GM12872 (cell line): ENCODE data around the gene RXFP4.

ENCODE experiments used
- TF ChIP-seq, protein P1 (sequence below): IDR thresholded peaks from 3 replicates; pipeline ENCODE4 v1.5.1; 2011; ENCODE audit warnings: low read depth, mild to moderate bottlenecking, low read length, moderate library complexity; ENCODE audit not compliant: insufficient read depth

The RXFP4 gene

DNA sequence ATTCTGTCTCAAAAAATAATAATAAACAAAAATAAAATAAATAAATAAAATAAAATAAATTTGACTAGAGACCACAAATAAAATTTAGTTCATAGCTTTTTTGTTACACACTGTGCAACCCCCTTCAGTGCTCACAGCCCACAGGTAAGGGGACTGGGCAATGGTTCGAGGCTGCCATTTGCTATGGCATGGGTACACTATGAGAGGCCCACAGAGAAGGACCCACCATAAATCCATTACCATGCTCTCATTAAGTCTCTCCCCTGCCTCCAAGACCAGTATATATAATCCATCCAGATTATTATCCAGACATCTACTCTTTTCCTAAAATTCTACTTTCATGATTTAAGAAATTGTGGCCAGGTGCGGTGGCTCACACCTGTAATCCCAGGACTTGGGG, 21.6 kb upstream of the RXFP4 start:
- TF ChIP-seq, protein P1, sequence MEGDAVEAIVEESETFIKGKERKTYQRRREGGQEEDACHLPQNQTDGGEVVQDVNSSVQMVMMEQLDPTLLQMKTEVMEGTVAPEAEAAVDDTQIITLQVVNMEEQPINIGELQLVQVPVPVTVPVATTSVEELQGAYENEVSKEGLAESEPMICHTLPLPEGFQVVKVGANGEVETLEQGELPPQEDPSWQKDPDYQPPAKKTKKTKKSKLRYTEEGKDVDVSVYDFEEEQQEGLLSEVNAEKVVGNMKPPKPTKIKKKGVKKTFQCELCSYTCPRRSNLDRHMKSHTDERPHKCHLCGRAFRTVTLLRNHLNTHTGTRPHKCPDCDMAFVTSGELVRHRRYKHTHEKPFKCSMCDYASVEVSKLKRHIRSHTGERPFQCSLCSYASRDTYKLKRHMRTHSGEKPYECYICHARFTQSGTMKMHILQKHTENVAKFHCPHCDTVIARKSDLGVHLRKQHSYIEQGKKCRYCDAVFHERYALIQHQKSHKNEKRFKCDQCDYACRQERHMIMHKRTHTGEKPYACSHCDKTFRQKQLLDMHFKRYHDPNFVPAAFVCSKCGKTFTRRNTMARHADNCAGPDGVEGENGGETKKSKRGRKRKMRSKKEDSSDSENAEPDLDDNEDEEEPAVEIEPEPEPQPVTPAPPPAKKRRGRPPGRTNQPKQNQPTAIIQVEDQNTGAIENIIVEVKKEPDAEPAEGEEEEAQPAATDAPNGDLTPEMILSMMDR: no peak

DNA sequence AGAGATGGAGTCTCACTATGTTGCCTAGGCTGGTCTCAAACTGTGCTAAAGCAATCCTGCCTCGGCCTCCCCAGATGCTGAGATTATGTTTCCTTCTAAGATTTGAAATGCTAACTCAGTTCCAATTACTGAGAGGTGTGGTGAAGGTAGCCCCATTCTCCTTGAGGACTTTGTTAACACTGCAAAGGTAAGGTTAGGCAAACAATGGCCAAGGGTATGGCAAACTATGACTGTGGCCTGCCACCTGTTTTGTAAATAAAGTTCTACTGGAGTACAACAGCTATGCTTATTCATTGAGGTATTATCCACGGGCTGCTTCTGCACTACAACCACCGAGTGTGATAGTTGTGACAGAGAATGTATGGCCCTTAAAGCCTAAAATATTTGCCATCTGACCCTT, 20.7 kb upstream of the RXFP4 start:
- TF ChIP-seq, protein P1: no peak

DNA sequence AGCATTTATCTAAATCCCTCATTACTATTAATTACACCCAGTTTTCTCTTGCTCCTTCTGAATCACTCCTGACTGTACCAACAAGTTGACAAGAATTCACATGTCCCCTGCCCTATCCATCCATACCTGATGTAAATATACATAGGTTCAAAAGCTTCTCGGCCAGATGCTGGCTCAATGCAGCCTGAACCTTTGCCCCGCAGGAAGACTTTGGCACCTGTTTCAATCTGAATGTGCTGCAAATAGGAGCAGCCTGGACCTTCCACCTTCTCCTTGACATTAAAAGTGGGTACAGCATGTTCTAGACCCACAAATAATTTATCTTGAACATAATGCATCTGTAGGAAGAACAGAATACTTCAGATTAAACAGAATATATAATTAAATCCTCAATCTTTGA, 15.9 kb upstream of the RXFP4 start:
- TF ChIP-seq, protein P1: no peak

DNA sequence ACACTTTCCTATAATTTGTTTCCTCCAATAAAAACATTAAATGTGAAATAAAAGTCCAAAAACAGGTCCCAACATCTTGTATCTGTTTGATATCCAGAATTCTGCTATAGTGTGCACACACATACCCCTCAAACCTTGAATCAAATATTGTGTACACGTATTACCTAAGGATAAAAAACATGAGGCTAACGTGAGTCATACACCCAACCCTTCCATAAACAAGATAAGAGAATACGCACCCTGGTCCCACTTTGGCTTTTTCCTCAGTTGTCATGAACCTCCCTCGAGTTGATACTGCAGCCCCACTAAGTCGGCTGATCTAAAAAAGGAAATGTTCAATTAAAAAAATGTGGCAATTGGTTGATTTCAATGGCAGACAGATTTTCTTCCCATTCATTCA, 12.4 kb upstream of the RXFP4 start:
- TF ChIP-seq, protein P1: no peak

DNA sequence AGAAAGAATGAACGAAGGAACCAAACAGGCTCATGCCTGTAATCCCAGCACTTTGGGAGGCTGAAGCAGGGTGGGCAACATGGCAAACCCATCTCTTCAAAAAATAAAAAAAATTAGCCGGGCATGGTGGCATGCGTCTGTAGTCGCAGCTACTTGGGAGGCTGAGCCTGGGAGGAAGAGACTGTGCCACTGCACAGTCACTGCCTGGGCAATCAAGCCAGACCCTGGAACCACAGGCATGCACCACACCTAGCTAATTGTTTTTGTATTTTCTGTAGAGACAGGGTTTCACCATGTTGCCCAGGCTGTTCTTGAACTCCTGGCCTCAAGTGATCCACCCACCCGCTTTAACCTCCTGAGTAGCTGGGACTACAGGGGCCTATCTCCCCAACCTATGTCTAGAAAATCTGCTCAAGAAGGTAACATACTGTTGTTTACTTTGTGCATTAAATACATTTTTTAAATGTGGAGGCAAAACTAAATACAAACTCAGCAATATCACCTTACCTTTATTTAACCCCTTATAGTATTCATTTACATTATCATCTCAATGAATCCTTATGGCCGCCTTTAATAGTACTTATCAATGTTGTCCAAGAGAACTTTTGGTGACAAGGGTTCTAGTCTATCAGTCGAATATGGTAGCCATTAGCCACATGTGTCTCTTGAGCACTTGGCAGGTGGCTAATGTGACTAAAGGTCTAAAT, 10.0 kb upstream of the RXFP4 start:
- TF ChIP-seq, protein P1: no peak

DNA sequence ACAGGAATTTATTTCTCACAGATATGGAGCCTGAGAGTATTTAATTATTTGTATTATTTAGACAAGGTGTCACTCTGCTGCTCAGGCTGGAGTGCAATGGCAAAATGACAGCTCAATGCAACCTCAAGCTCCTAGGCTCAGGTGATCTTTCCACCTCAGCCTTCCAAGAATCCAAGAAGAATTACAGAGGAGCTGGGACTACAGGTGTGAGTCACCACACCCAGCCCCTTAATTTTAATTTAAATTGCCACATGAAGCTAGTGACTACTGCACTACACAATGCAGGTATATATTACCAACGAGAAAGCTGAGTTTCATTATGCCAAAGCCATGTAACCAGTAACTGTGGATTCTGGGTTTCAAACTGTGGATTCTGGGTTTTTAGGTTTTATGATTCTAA, 9.4 kb upstream of the RXFP4 start:
- TF ChIP-seq, protein P1: no peak

DNA sequence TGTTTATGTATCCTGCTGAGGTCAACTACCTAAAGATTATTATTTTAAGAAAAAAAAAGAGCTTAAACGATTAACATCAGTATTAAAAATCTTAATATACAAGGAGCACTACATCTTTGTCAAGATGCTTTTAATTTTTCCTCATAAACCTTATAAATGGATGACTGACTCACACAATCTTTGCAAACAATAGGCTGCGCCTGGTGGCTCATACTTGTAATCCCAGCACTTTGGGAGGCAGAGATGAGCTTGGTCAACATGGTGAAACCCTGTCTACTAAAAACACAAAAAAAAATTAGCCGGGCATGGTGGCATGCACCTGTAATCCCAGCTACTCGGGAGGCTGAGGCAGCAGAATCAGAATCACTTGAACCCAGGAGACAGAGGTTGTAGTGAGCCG, 9.0 kb upstream of the RXFP4 start:
- TF ChIP-seq, protein P1: no peak

DNA sequence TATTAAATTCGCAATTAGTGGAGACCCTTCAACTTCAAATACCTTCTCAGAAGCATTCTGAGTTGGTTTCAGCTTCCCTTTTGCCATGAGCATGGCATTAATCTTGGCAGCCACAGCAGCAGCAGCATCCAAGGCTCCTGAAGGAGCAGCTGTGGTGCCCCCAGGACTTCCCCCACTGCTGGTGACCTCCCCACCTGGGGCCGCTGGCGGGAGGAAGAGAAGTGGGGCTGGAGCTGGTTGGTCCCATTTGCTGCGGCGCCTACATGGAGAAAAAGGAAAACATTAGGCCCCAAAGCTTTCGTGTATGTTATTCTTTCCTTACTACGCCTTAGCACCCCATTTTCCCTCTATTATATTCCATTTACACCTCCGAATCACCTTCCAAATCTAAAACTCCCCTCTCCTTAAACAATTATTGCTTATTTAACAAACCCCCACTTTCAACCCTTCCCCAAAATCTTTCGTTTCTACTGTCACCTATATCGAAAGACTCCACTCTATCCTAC, 7.8 kb upstream of the RXFP4 start:
- TF ChIP-seq, protein P1: no peak
